ENCODE results near the gene DGCR2. TPM values are rescaled to one million over a fixed set of nuclear protein-coding genes. Genes with fewer than 3 reads are reported as not detected.

Gene DGCR2
- total RNA-seq, 1 donor from 2014 or later, result 20.6 TPM

- Histone ChIP-seq H3K79me2 (ENCODE audit: low read depth) (no peaks in the 10 kb centered on the region), H3K4me3 (no peak overlapping the region), H3K4me2 (no peak overlapping the region), H3F3A (ENCODE audit: low read depth) (peaks cover 4% of the 10 kb centered on the region), H3K4me1 (peaks cover 10% of the 10 kb centered on the region), H3K9me3 (ENCODE audit: low read depth) (no peaks in the 10 kb centered on the region), H3K27me3 (peaks cover 13% of the 10 kb centered on the region), H2AFZ (replicated peaks) (no peak overlapping the region), H3K36me3 (no peaks in the 10 kb centered on the region), H4K20me1 (ENCODE audit: low read depth) (no peaks in the 10 kb centered on the region), H3K27ac (no peak overlapping the region), H3K9ac (no peak overlapping the region)
- H3K36me3 Mint-ChIP-seq, result no peaks in the 10 kb centered on the region
- peaks cover 2% of the 10 kb centered on the region for H3K9me3 Mint-ChIP-seq
- no peaks in the 10 kb centered on the region for H3K27me3 Mint-ChIP-seq (ENCODE audit: insufficient read depth, low read depth)
- TF ChIP-seq CTCF (IDR thresholded peaks at IDR 0.05) (no peak), EZH2 (IDR thresholded peaks at IDR 0.05) (no peak), EZH2phosphoT487 (IDR thresholded peaks at IDR 0.05) (no peak)
- H3K27ac Mint-ChIP-seq, result no peak overlapping the region
- H3K4me3 Mint-ChIP-seq, result no peak overlapping the region
- H3K4me1 Mint-ChIP-seq, result peaks cover 21% of the 10 kb centered on the region
- DNase-seq (ENCODE audit: low spot score), result no peak
Measured at GRCh38 chr22:18996376-18996900, 125.8 kb downstream of the DGCR2 start.

- Mint-ChIP-seq H3K4me3 (no peak overlapping the region), H3K27me3 (ENCODE audit: insufficient read depth, low read depth) (no peaks in the 10 kb centered on the region), H3K4me1 (peaks cover 24% of the 10 kb centered on the region), H3K27ac (no peak overlapping the region), H3K36me3 (no peaks in the 10 kb centered on the region), H3K9me3 (peaks cover 2% of the 10 kb centered on the region)
- no peak for TF ChIP-seq EZH2phosphoT487 (IDR thresholded peaks at IDR 0.05)
- TF ChIP-seq EZH2 (IDR thresholded peaks at IDR 0.05), result no peak
- TF ChIP-seq CTCF (IDR thresholded peaks at IDR 0.05), result no peak
- no peaks in the 10 kb centered on the region for H4K20me1 ChIP-seq (ENCODE audit: low read depth)
- H3K4me1 ChIP-seq, result peaks cover 10% of the 10 kb centered on the region
- no peak overlapping the region for H2AFZ ChIP-seq (replicated peaks)
- no peak overlapping the region for H3K9ac ChIP-seq
- peaks cover 13% of the 10 kb centered on the region for H3K27me3 ChIP-seq
- H3K4me2 ChIP-seq, result peak overlapping the region; percentile 22
- no peak overlapping the region for H3K4me3 ChIP-seq
- no peaks in the 10 kb centered on the region for H3K79me2 ChIP-seq (ENCODE audit: low read depth)
- peaks cover 4% of the 10 kb centered on the region for H3F3A ChIP-seq (ENCODE audit: low read depth)
- no peaks in the 10 kb centered on the region for H3K36me3 ChIP-seq
- DNase-seq (ENCODE audit: low spot score), result no peak
- no peaks in the 10 kb centered on the region for H3K9me3 ChIP-seq (ENCODE audit: low read depth)
- no peak overlapping the region for H3K27ac ChIP-seq
Measured at GRCh38 chr22:18995327-18995711, 126.9 kb downstream of the DGCR2 start.

- Histone ChIP-seq H3K9me3 (ENCODE audit: low read depth) (no peaks in the 10 kb centered on the region), H4K20me1 (ENCODE audit: low read depth) (no peaks in the 10 kb centered on the region), H2AFZ (replicated peaks) (no peak overlapping the region), H3K4me2 (peak overlapping the region; percentile 22), H3K4me1 (peaks cover 10% of the 10 kb centered on the region), H3K27me3 (peaks cover 13% of the 10 kb centered on the region), H3K27ac (no peak overlapping the region), H3F3A (ENCODE audit: low read depth) (peaks cover 4% of the 10 kb centered on the region), H3K36me3 (no peaks in the 10 kb centered on the region), H3K4me3 (no peak overlapping the region), H3K79me2 (ENCODE audit: low read depth) (no peaks in the 10 kb centered on the region), H3K9ac (no peak overlapping the region)
- no peaks in the 10 kb centered on the region for H3K27me3 Mint-ChIP-seq (ENCODE audit: insufficient read depth, low read depth)
- peaks cover 2% of the 10 kb centered on the region for H3K9me3 Mint-ChIP-seq
- TF ChIP-seq EZH2phosphoT487 (IDR thresholded peaks at IDR 0.05), result no peak
- peaks cover 24% of the 10 kb centered on the region for H3K4me1 Mint-ChIP-seq
- no peak overlapping the region for H3K4me3 Mint-ChIP-seq
- peak overlapping the region; percentile 57 for H3K27ac Mint-ChIP-seq
- peak; percentile 88 for DNase-seq (ENCODE audit: low spot score)
- H3K36me3 Mint-ChIP-seq, result no peaks in the 10 kb centered on the region
Measured at GRCh38 chr22:18994701-18995326, 127.4 kb downstream of the DGCR2 start.

- H3K27ac Mint-ChIP-seq, result peak overlapping the region; percentile 33
Measured at GRCh38 chr22:18994056-18994455, 128.2 kb downstream of the DGCR2 start.

More at GRCh38 chr22:18994056-18994455, 128.2 kb downstream of the DGCR2 start:
- Histone ChIP-seq H3K27me3 (peaks cover 13% of the 10 kb centered on the region), H3K4me1 (peaks cover 10% of the 10 kb centered on the region), H3K36me3 (no peaks in the 10 kb centered on the region), H3K4me2 (no peak overlapping the region), H3F3A (ENCODE audit: low read depth) (no peaks in the 10 kb centered on the region), H2AFZ (replicated peaks) (no peak overlapping the region), H3K27ac (no peak overlapping the region), H3K4me3 (no peak overlapping the region), H3K9me3 (ENCODE audit: low read depth) (no peaks in the 10 kb centered on the region), H3K9ac (no peak overlapping the region), H3K79me2 (ENCODE audit: low read depth) (no peaks in the 10 kb centered on the region), H4K20me1 (ENCODE audit: low read depth) (no peaks in the 10 kb centered on the region)
- Mint-ChIP-seq H3K4me1 (peaks cover 24% of the 10 kb centered on the region), H3K36me3 (no peaks in the 10 kb centered on the region), H3K27me3 (ENCODE audit: insufficient read depth, low read depth) (no peaks in the 10 kb centered on the region), H3K9me3 (peaks cover 2% of the 10 kb centered on the region), H3K4me3 (no peak overlapping the region)
- TF ChIP-seq EZH2phosphoT487 (IDR thresholded peaks at IDR 0.05) (no peak), CTCF (IDR thresholded peaks at IDR 0.05) (no peak), EZH2 (IDR thresholded peaks at IDR 0.05) (no peak)
- DNase-seq (ENCODE audit: low spot score), result no peak
